DMS 273 (cell line): ENCODE data around the gene PSME4.
"Not testable (repeated sequence)": the region's sequence is repeated elsewhere in the genome, so short reads cannot be mapped to it uniquely, and the experiment has no call there.

Experiments used
- DNase-seq: peaks from one replicate; lab custom pipeline; 2025; ENCODE audit not compliant: unreplicated experiment; lab: John Stamatoyannopoulos, UW

PSME4 gene

GRCh38 chr2:53964257-53964952 lies 6.4 kb downstream of the PSME4 start:
- DNase-seq = no peak

GRCh38 chr2:53961478-53962216 lies 9.1 kb downstream of the PSME4 start:
- not testable (repeated sequence) for DNase-seq

- peak; percentile 25 for DNase-seq
These were observed 10.3 kb downstream of the PSME4 start for GRCh38 chr2:53960476-53960875.

GRCh38 chr2:53958443-53958842 lies 12.3 kb downstream of the PSME4 start:
- DNase-seq = no peak

GRCh38 chr2:53952519-53952918 lies 18.3 kb downstream of the PSME4 start:
- DNase-seq = no peak

- DNase-seq = no peak
These were observed 21.3 kb downstream of the PSME4 start for GRCh38 chr2:53949457-53949856.

GRCh38 chr2:53945538-53945937 lies 25.3 kb downstream of the PSME4 start:
- DNase-seq = no peak

GRCh38 chr2:53944542-53944941 lies 26.3 kb downstream of the PSME4 start:
- no peak for DNase-seq

- no peak for DNase-seq
These were observed 28.5 kb downstream of the PSME4 start for GRCh38 chr2:53942280-53942679.

- no peak for DNase-seq
These were observed 29.0 kb downstream of the PSME4 start for GRCh38 chr2:53941749-53942148.

GRCh38 chr2:53939656-53940055 lies 31.1 kb downstream of the PSME4 start:
- DNase-seq = no peak

- no peak for DNase-seq
These were observed 31.9 kb downstream of the PSME4 start for GRCh38 chr2:53938904-53939303.

- DNase-seq = no peak
These were observed 37.5 kb downstream of the PSME4 start for GRCh38 chr2:53933329-53933728.

- peak; percentile 6 for DNase-seq
These were observed 44.5 kb downstream of the PSME4 start for GRCh38 chr2:53926321-53926720.

- DNase-seq = no peak
These were observed 57.1 kb downstream of the PSME4 start for GRCh38 chr2:53913721-53914120.

- DNase-seq = no peak
These were observed 59.2 kb downstream of the PSME4 start for GRCh38 chr2:53911434-53912189.

- no peak for DNase-seq
These were observed 63.2 kb downstream of the PSME4 start for GRCh38 chr2:53907582-53907981.

GRCh38 chr2:53905396-53905795 lies 65.4 kb downstream of the PSME4 start:
- no peak for DNase-seq

- no peak for DNase-seq
These were observed 67.8 kb downstream of the PSME4 start for GRCh38 chr2:53903011-53903410.

- no peak for DNase-seq
These were observed 69.6 kb downstream of the PSME4 start for GRCh38 chr2:53901192-53901591.

- peak; percentile 9 for DNase-seq
These were observed 73.9 kb downstream of the PSME4 start for GRCh38 chr2:53896864-53897263.
